K562 (cell line): ENCODE measurements around the gene LRRC31. TPM values are rescaled to one million over a fixed set of nuclear protein-coding genes. Genes with fewer than 3 reads are reported as not detected.

ENCODE experiments used
- ATAC-seq: fragments of 200-7000 bp; cut with Tn5 transposase; 3 replicates; pipeline ENCODE4 v1.9.1; 2020; ENCODE audit warnings: moderate library complexity
- BruUV-seq: library from RNA; stranded (reverse); fragments of 400-500 nt; replicated peaks from 2 replicates; lab custom pipeline; 2021; lab: Mats Ljungman, UMichigan
- CTCF ChIA-PET: fragments of 300-600 bp; formaldehyde crosslinking; extraction: SDS; loops from one replicate; lab custom pipeline; 2021; ENCODE audit warnings: low intra/inter-chr PET ratio; lab: Yijun Ruan, JAX
- POLR2A ChIA-PET: fragments of 300-600, 350-650 bp; sonication (Branson Sonifier 250); formaldehyde crosslinking; extraction: SDS; loops from one replicate; lab custom pipeline; 2021; ENCODE audit warnings: antibody characterized with exemption, inconsistent platforms; lab: Yijun Ruan, JAX
- DNase-seq, 4 experiments: peaks; one replicate each; pipeline versions ENCODE4 v3.0.0 to v3.0.0-alpha.2; 2011 to 2018; ENCODE audit warnings: low spot score in 3 of 4, mixed read lengths in 3 of 4; ENCODE audit errors: extremely low read depth in 1 of 4
- FAIRE-seq: peaks from 2 replicates; lab custom pipeline; 2011; peaks lifted over from hg19 to GRCh38; lab: Jason Lieb, UNC
- H2AFZ ChIP-seq: 2 replicates; pipeline ENCODE4 v1.6.0; 2011; ENCODE audit warnings: low read depth, low read length, control low read depth, inconsistent platforms
- H3K27ac ChIP-seq: fragments of 200-600 bp; 3 replicates; pipeline ENCODE4 v1.8.0; 2011; ENCODE audit warnings: low read depth, mild to moderate bottlenecking, control low read depth, inconsistent platforms, low read length, moderate library complexity, mixed read lengths; ENCODE audit errors: extremely low read depth
- H3K27me3 ChIP-seq, 2 experiments: fragments of 300-600 bp in 1 of 2; 2 replicates in 1 of 2; 3 replicates in 1 of 2; pipeline versions ENCODE4 v1.6.0 to v1.8.0; 2011; ENCODE audit warnings: inconsistent platforms in 2 of 2, low read length in 2 of 2, mild to moderate bottlenecking in 1 of 2, mixed read lengths in 1 of 2, moderate library complexity in 1 of 2; ENCODE audit not compliant: control insufficient read depth in 2 of 2, insufficient read depth in 2 of 2
- H3K36me3 ChIP-seq: fragments of 300-600 bp; 3 replicates; pipeline ENCODE4 v1.8.0; 2011; ENCODE audit warnings: mild to moderate bottlenecking, low read length, inconsistent platforms; ENCODE audit not compliant: control insufficient read depth, insufficient read depth
- H3K4me1 ChIP-seq, 2 experiments: fragments of 200-600 bp in 1 of 2; replicated peaks in 1 of 2; 2 replicates in 1 of 2; 3 replicates in 1 of 2; pipeline versions ENCODE4 v1.5.1 to v1.8.0; 2011; ENCODE audit warnings: inconsistent platforms in 2 of 2, low read length in 2 of 2, mild to moderate bottlenecking in 1 of 2, mixed read lengths in 1 of 2, moderate library complexity in 1 of 2; ENCODE audit not compliant: control insufficient read depth in 2 of 2, insufficient read depth in 2 of 2
- H3K4me2 ChIP-seq: 2 replicates; pipeline ENCODE4 v1.6.1; 2011; ENCODE audit warnings: low read length, control low read depth, inconsistent platforms, mixed read lengths; ENCODE audit not compliant: insufficient read depth
- H3K4me3 ChIP-seq: fragments of 200-600 bp; sonication (generic), shearing (Covaris generic); 2 replicates; pipeline ENCODE4 v1.5.1; 2016; ENCODE audit warnings: control low read depth, inconsistent platforms
- H3K79me2 ChIP-seq: fragments of 200-600 bp; 3 replicates; pipeline ENCODE4 v1.8.0; 2011; ENCODE audit warnings: low read length, inconsistent platforms; ENCODE audit not compliant: control insufficient read depth, insufficient read depth
- H3K9ac ChIP-seq, 2 experiments: 2 replicates each; pipeline versions ENCODE4 v1.6.0 to v1.6.1; 2011; ENCODE audit warnings: low read depth in 2 of 2, low read length in 2 of 2, control low read depth in 1 of 2, inconsistent platforms in 1 of 2, mild to moderate bottlenecking in 1 of 2, mixed read lengths in 1 of 2; ENCODE audit not compliant: insufficient read depth in 1 of 2
- H3K9me1 ChIP-seq: one replicate; pipeline ENCODE4 v1.6.0; 2011; ENCODE audit warnings: inconsistent platforms, mild to moderate bottlenecking, low read length, moderate library complexity; ENCODE audit not compliant: control insufficient read depth, insufficient read depth
- H3K9me3 ChIP-seq: replicated peaks from 2 replicates; pipeline ENCODE4 v1.5.1; 2011; ENCODE audit warnings: low read depth, low read length, inconsistent platforms; ENCODE audit not compliant: control insufficient read depth, insufficient read depth
- H4K20me1 ChIP-seq: replicated peaks from 2 replicates; pipeline ENCODE4 v1.6.1; 2011; ENCODE audit warnings: low read length, inconsistent platforms, mixed read lengths; ENCODE audit not compliant: control insufficient read depth, insufficient read depth
- ADNP ChIP-seq: fragments of 200-800 bp; sonication (Bioruptor generic); IDR thresholded peaks from 2 replicates; pipeline ENCODE4 v1.6.1; 2016; ENCODE audit warnings: missing genetic modification characterization, missing compliant biosample characterization
- KDM5B ChIP-seq: fragments of 200-600 bp; sonication (generic); IDR thresholded peaks from 2 replicates; pipeline ENCODE4 v1.6.1; 2012; ENCODE audit warnings: low read depth, mild to moderate bottlenecking, moderate library complexity, low read length, control low read depth, inconsistent platforms; ENCODE audit not compliant: insufficient replicate concordance
- MAFG ChIP-seq: fragments of 450-650 bp; conservative IDR thresholded peaks from 2 replicates; pipeline ENCODE4 v1.6.1; 2016; ENCODE audit warnings: missing genetic modification characterization, missing compliant biosample characterization
- MBD1 ChIP-seq: fragments of 250-450 bp; sonication (Bioruptor Pico); IDR thresholded peaks from 2 replicates; pipeline ENCODE4 v1.8.0; 2022; ENCODE audit warnings: inconsistent platforms
- MBD2 ChIP-seq: sonication (generic); IDR thresholded peaks from 2 replicates; pipeline ENCODE4 v1.6.1; 2016; ENCODE audit warnings: low read depth, borderline replicate concordance
- NFYB ChIP-seq: IDR thresholded peaks from 2 replicates; pipeline ENCODE4 v1.6.1; 2011; ENCODE audit warnings: mild to moderate bottlenecking, moderate library complexity; ENCODE audit not compliant: insufficient read length; ENCODE audit errors: extremely low read depth
- RBM14 ChIP-seq: fragments of 200-400 bp; formaldehyde crosslinking; IDR thresholded peaks from 2 replicates; pipeline ENCODE4 v1.6.1; 2018; ENCODE audit warnings: low read depth, mild to moderate bottlenecking, low read length, moderate library complexity, borderline replicate concordance; ENCODE audit not compliant: insufficient read depth
- SMARCA5 ChIP-seq: fragments of 450-650 bp; IDR thresholded peaks from 2 replicates; pipeline ENCODE4 v1.6.1; 2016
- TFAM ChIP-seq: fragments of 250-450 bp; sonication (Bioruptor Pico); conservative IDR thresholded peaks from 2 replicates; pipeline ENCODE4 v1.5.0; 2021; ENCODE audit warnings: mild to moderate bottlenecking, moderate library complexity
- TOE1 ChIP-seq, 2 experiments: fragments of 450-650 bp in 1 of 2; sonication (generic) in 1 of 2; formaldehyde crosslinking in 1 of 2; IDR thresholded peaks; 2 replicates each; pipeline versions ENCODE4 v1.7.1 to v1.8.0; 2016 to 2022; ENCODE audit warnings: borderline replicate concordance in 2 of 2, mild to moderate bottlenecking in 2 of 2, antibody characterized with exemption in 1 of 2, inconsistent platforms in 1 of 2, low read depth in 1 of 2, missing genetic modification reagents in 1 of 2, moderate library complexity in 1 of 2
- VEZF1 ChIP-seq: fragments of 200-800 bp; sonication (Bioruptor generic); IDR thresholded peaks from 2 replicates; pipeline ENCODE4 v1.6.1; 2017; ENCODE audit warnings: missing genetic modification characterization, missing compliant biosample characterization
- ZNF12 ChIP-seq: sonication (generic); formaldehyde crosslinking; IDR thresholded peaks from 2 replicates; pipeline ENCODE4 v1.4.0; 2020; ENCODE audit warnings: mild to moderate bottlenecking, missing genetic modification reagents
- ZNF124 ChIP-seq: sonication (generic); formaldehyde crosslinking; IDR thresholded peaks from 2 replicates; pipeline ENCODE4 v1.8.1; 2022; ENCODE audit warnings: missing genetic modification reagents
- ZNF780A ChIP-seq: fragments of 250-450 bp; sonication (Bioruptor Pico); IDR thresholded peaks from 2 replicates; pipeline ENCODE4 v1.5.0; 2021; ENCODE audit warnings: mild to moderate bottlenecking
- ZSCAN32 ChIP-seq: fragments of 450-650 bp; formaldehyde crosslinking; IDR thresholded peaks from 2 replicates; pipeline ENCODE4 v1.4.0; 2020; ENCODE audit warnings: mild to moderate bottlenecking, moderate library complexity
- WGBS: fragments of 100-300 bp; shearing (Covaris generic); methylation state at CpG from one replicate; pipeline ENCODE4 v1.1.6; 2016; ENCODE audit warnings: low coverage, mixed read lengths; ENCODE audit not compliant: insufficient coverage; ENCODE audit errors: missing lambda C conversion rate; 5-methylcytosine and 5-hydroxymethylcytosine counted together
- in situ Hi-C: fragments of 300-500 bp; cut with MboI; formaldehyde crosslinking; loops from 4 replicates; pipeline ENCODE4 v1.15.0; 2018; ENCODE audit warnings: inconsistent platforms, mixed read lengths
- intact Hi-C: fragments of 100-400 bp; cut with micrococcal nuclease; formaldehyde crosslinking; loops from 2 replicates; pipeline ENCODE4 v1.14.2; 2022
- polyA plus RNA-seq, 8 experiments: library from polyadenylated mRNA; depleted of rRNA in 4 of 8; stranded (reverse) in 5 of 8; unstranded in 3 of 8; fragments of >200 nt; fragmentation: Nextera tagmentation in 2 of 8; fragmentation: Illumina TruSeq in 1 of 8; extraction: Ambion mirVana in 2 of 8; extraction: Trizol in 1 of 8; gene quantifications; 2 replicates each; pipeline versions ENCODE4 v1.2.1 to v1.2.3, GENCODE V29; 2011 to 2014; ENCODE audit warnings: inconsistent platforms in 1 of 8, missing spikeins in 1 of 8
- total RNA-seq, 7 experiments: library from RNA; depleted of rRNA in 6 of 7; stranded (reverse); fragments of >200 nt in 6 of 7; fragmentation: Illumina TruSeq in 2 of 7; extraction: Trizol in 2 of 7; gene quantifications; 2 replicates each; pipeline versions ENCODE4 v1.2.1 to v1.2.3, GENCODE V29; 2011 to 2021; ENCODE audit warnings: low replicate concordance in 1 of 7

The LRRC31 gene
- total and polyA plus RNA-seq, 9 of the 15 experiments (the other 6 are each of a cell fraction or from before 2014, with no cell fraction given): not detected

GRCh38 chr3:169911272-169911671 is 41.5 kb upstream of the LRRC31 start, which contains the start of gene SAMD7 (continued):
- no peak for TF ChIP-seq VEZF1
- no peak for TF ChIP-seq ADNP
- no peak for TF ChIP-seq ZNF12 (CRISPR knock-in tag)
- no peak for TF ChIP-seq KDM5B

- in situ Hi-C loops: no loop called here
- no TSS peak for BruUV-seq
- Histone ChIP-seq H3K4me3 (no peak overlapping the region), H4K20me1 (no peaks in the 10 kb centered on the region), H3K27ac (no peak overlapping the region), H3K9me1 (no peaks in the 10 kb centered on the region), H3K36me3 (no peaks in the 10 kb centered on the region), H2AFZ (no peak overlapping the region), H3K9me3 (no peaks in the 10 kb centered on the region), H3K79me2 (no peaks in the 10 kb centered on the region), H3K4me2 (no peak overlapping the region), H3K4me1 (no peaks in the 10 kb centered on the region), H3K9ac (no peak overlapping the region), H3K27me3 (no peaks in the 10 kb centered on the region)
- ChIA-PET CTCF (no interaction called here), POLR2A (interaction anchor here (0.6 to 0.9 kb wide), 3 partner anchors 8 to 136 kb away, joined by 3 to 4 read pairs (median 3); no protein-coding TSS in a partner anchor)
- no peak for ATAC-seq
- WGBS: 32% methylated on average over 4 of the region's 4 CpGs
- no peak for DNase-seq
- intact Hi-C loops: no loop called here
- TF ChIP-seq ZSCAN32 (CRISPR knock-in tag): no peak
- no peak for TF ChIP-seq TOE1 (IDR thresholded peaks at IDR 0.05; ENCODE audit: borderline replicate concordance)
- no peak for TF ChIP-seq TOE1 (CRISPR knock-in tag; IDR thresholded peaks at IDR 0.05; ENCODE audit: borderline replicate concordance, low read depth)
- no peak for TF ChIP-seq TFAM
- no peak for TF ChIP-seq MBD1 (CRISPR knock-in tag)
- TF ChIP-seq MBD2: no peak
- no peak for TF ChIP-seq MAFG (tag)
- no peak for TF ChIP-seq ZNF780A (CRISPR knock-in tag)
- TF ChIP-seq RBM14: no peak
- no peak for TF ChIP-seq ZNF124 (CRISPR knock-in tag)
- no peak for TF ChIP-seq NFYB
- no peak for TF ChIP-seq SMARCA5
- no peak for FAIRE-seq
Measured at GRCh38 chr3:169907944-169908343, 38.2 kb upstream of the LRRC31 start.
